ENCODE results near the gene ROR2. TPM values are rescaled to one million over a fixed set of nuclear protein-coding genes. Genes with fewer than 3 reads are reported as not detected.

Gene ROR2
- total RNA-seq, 4 donors from 2014 or later = 6.3 to 32.2 (median 15.1) TPM

GRCh38 chr9:91880378-91880972, 69.6 kb downstream of the ROR2 start:
- TF ChIP-seq CTCF (IDR thresholded peaks at IDR 0.05) = no peak
- ATAC-seq (ENCODE audit: low FRiP score) = no peak
- DNase-seq (ENCODE audit: low spot score) = no peak

GRCh38 chr9:91879231-91879630, 70.8 kb downstream of the ROR2 start:
- DNase-seq (ENCODE audit: low spot score) (no peak), ATAC-seq (ENCODE audit: low FRiP score) (no peak)
- no peak for TF ChIP-seq CTCF (IDR thresholded peaks at IDR 0.05)

GRCh38 chr9:91873637-91874051, 76.4 kb downstream of the ROR2 start:
- DNase-seq (ENCODE audit: low spot score) (no peak), ATAC-seq (ENCODE audit: low FRiP score) (no peak)
- no peak for TF ChIP-seq CTCF (IDR thresholded peaks at IDR 0.05)

- ATAC-seq (ENCODE audit: low FRiP score) (no peak), DNase-seq (ENCODE audit: low spot score) (no peak)
- TF ChIP-seq CTCF (IDR thresholded peaks at IDR 0.05) = no peak
Observed at GRCh38 chr9:91868732-91869391, 81.2 kb downstream of the ROR2 start.

- TF ChIP-seq CTCF (IDR thresholded peaks at IDR 0.05) = no peak
Observed at GRCh38 chr9:91867740-91868139, 82.3 kb downstream of the ROR2 start.

GRCh38 chr9:91865041-91865440, 85.0 kb downstream of the ROR2 start:
- ATAC-seq (ENCODE audit: low FRiP score) = no peak
- TF ChIP-seq CTCF (IDR thresholded peaks at IDR 0.05) = no peak
- DNase-seq (ENCODE audit: low spot score) = no peak

More at GRCh38 chr9:91867740-91868139, 82.3 kb downstream of the ROR2 start:
- ATAC-seq (ENCODE audit: low FRiP score) (no peak), DNase-seq (ENCODE audit: low spot score) (no peak)

GRCh38 chr9:91864380-91864779, 85.6 kb downstream of the ROR2 start:
- DNase-seq (ENCODE audit: low spot score) (no peak), ATAC-seq (ENCODE audit: low FRiP score) (peak; percentile 72)
- no peak for TF ChIP-seq CTCF (IDR thresholded peaks at IDR 0.05)

Data from omental fat pad (tissue), 4 donors.